ENCODE results near the gene CEMP1.

CEMP1 gene

DNA sequence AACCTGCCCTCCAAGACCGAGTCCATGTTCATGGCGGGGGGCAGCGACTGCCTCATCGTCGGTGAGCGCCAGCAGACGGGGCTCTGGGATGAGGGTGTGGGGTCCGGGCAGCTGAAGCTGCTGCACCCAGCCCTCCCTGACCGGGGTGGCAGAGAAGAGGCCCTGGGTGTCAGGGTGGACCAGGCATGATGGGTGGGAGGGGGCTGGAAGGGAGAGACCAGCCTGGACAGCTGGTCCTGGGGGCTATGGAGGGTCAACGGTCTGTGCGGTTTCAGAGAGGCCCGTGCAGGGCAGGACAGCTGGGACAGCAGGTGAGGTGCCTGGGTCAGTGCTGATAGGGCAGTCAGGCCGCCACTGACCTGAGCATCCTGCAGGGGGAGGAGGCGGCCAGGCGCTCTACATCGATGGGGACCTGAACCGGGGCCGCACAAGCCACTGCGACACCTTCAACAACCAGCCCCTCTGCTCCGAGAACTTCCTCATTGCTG lies 30.7 kb downstream of the CEMP1 start:
- DNase-seq: no peak

DNA sequence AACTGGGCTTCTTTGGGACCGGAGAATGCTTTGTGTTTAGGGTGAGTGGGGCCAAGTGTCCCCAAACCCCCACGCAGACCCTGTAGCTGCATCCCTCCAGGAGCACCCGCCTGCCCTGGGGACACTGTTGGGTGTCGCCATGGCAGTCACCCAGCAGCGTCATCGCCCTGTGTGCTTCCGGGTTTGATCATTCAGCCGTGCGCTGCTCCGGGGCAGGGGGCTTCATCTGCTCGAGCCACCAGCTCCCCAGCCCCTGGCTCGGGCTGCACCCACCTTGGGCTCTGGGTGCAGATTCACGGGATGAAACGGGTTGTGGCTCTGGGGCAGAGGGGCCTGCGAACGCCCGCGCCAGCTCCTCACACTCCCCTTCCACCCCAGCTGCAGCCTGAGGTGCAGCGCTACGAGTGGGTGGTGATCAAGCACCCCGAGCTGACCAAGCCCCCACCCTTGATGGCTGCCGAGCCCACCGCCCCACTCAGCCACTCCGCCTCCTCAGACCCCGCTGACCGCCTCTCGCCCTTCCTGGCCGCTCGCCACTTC lies 31.2 kb downstream of the CEMP1 start:
- DNase-seq: no peak

DNA sequence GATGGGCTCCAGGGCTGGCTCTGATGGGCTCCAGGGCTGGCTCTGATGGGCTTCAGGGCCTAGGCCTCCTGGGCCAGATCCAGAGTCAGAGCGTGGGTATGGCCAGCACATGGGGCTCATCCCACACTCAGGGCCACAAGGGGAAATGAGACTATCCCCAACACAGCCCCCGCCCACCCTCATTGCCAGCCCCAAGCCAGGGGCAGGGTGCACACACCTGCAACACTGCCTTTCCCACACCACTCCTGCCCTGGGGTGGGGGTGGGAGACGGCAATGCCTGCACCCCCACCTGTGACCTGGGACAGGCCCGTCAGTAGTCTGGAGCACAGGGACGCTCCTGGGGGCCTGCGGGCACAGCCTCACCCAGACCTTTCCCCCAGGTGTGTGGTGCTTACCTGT lies 31.8 kb downstream of the CEMP1 start:
- DNase-seq: no peak

DNA sequence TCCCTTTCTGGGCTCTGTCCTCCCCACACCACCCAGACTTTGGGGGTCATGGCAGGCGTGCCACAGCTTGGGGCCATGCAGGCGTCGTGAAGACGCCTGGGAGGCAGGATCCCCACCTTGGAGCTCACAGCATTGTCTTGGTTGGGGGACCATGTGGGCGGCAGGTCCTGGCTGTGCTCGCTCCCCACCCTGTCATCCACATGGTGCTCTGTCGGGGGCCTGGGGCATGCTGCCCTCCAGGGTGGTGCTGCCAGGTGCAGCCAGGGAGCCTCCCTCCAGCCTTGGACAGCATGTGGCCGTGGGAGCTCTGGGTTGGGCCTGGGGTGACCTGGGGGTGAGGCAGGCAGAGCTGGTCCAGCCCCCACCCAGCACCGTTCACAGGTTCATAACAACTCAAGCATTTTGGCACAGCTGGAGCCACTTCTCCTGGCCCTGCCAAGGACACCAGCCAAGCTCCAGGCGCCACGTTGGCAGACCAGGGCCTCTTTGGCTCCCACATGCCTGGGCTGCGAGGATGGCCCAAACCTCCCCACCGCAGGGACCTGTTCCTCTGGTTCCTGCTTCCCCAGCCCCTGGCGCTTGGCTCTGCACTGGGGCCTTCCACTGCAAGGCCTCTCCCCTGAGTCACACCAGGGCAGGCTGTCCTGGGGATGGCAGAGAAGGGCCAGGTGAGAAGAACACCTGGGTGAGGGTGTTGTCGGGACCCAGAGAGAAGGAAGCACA lies 32.5 kb downstream of the CEMP1 start:
- DNase-seq: no peak

DNA sequence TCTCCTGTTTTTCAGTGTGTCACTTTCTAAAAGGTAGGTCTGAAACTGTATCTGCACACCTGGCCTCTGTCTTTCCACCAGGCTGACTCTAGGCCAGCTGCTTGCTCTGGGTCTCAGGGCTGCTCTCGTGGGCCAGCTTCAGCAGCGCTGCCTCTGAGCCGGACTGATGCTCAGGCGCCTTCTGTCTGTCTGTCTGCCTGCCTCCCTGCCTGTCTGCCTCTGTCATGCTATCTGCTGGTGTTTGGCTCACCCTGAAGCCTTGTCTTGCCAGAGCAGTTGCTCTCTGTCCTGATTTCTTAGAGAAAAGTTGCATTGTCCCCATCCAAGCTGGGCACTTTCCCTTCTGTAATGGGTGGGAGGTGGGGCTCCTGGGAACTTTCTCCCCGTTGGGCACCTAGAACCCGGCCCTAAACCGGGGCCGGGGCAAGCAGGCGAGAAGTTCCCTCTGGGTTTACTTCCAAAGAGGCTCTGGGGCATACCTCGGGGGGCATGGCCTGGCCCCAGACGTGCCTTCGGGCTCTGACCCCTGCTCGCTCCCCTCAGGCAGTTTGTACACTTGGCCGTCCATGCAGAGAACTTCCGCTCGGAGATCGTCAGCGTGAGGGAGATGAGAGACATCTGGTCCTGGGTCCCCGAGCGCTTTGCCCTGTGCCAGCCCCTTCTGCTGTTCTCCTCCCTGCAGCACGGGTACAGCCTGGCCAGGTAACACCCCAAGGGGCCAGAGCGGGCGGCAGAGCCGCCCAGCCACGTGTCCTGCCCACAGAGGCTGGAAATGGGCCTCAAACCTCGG lies 33.3 kb downstream of the CEMP1 start:
- no peak for DNase-seq

DNA sequence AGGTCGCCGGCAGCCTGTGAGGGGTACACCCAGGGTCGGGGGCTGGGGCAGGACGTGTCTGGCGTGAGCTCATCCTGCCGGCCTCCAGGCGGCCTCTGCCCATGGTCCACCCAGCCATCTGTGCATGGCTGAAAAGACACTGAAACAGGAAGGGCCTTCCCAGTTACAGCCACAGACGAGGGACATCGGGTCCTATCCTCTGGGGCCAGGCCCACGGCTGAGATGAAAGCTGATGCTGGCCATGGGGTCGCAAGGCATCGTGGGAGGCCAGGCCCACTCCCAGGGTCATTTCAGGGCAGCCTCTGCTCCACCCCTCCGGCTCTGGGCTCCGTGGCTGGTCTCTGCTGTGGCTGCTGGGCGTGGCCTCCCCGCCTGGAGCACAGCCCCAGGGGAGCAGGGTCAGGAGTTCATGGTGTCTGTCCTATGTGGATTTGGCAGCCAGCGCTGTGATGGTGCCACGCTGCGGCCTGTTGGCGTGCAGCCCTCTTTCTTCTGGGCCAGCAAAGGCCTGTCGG lies 34.0 kb downstream of the CEMP1 start:
- DNase-seq: no peak

DNA sequence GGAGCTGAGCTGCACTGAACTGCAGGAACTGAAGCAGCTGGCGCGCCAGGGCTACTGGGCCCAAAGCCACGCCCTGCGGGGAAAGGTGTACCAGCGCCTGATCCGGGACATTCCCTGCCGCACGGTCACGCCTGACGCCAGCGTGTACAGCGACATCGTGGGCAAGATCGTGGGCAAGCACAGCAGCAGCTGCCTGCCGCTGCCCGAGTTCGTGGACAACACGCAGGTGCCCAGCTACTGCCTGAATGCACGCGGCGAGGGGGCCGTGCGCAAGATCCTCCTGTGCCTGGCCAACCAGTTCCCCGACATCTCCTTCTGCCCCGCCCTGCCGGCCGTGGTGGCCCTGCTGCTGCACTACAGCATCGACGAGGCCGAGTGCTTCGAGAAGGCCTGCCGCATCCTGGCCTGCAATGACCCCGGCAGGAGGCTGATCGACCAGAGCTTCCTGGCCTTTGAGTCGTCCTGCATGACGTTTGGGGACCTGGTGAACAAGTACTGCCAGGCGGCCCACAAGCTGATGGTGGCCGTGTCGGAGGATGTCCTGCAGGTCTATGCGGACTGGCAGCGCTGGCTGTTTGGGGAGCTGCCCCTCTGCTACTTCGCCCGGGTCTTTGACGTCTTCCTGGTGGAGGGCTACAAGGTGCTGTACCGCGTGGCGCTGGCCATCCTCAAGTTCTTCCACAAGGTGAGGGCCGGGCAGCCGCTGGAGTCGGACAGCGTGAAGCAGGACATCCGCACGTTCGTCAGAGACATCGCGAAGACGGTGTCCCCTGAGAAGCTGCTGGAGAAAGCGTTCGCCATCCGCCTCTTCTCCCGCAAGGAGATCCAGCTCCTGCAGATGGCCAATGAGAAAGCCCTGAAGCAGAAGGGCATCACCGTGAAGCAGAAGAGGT lies 34.7 kb downstream of the CEMP1 start:
- DNase-seq: no peak

DNA sequence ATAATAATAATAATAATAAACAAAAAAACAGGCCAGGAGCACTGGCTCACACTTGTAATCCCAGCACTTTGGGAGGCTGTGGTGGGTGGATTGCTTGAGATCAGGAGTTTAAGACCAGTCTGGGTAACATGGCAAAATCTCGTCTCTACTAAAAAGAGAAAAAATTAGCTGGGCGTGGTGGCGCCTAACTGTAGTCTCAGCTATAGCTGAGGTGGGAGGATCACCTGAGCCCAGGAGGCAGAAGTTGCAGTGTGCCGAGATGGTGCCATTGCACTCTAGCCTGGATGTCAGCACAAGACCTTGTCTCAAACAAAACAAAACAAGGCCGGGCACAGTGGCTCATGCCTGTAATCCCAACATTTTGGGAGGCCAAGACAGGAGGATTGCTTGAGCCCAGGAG lies 36.2 kb downstream of the CEMP1 start:
- DNase-seq: no peak

DNA sequence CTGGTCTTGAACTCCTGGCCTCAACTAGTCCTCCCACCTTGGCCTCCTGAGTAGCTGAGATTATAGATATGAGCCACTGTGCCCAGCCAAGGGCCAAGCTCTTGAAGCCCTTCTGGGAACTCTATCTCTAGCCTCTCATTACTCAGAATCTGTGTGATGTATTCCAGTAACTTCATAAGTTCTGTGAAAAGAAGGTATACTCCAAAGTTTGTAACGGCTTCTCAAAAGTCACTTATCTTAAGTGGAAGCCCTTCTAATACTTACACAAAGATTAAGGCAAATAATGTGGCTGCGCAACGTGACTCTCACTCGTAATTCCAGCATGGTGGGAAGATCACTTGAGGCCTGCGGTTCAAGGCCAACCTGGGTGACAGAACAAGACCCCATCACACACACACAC lies 36.6 kb downstream of the CEMP1 start:
- DNase-seq: no peak

DNA sequence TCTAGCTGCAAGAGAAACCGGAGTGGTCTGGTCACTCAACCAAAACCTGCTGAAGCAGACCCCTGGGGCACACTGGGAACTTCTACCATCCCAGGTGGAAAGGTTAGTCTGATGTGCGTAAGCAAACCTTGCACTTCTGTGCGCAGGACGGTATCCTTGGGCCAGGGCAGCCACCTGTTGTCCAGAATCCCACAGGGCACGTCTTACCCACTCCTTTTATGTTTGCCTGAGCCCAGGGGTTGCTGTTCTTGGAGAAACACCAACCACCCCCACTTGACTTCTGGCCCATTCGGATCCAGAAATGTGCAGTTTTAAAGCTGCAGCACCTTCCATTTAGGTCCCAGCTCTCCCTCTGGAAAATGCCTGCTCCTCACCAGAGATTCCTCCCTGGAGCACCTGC lies 37.6 kb downstream of the CEMP1 start:
- DNase-seq: no peak

DNA sequence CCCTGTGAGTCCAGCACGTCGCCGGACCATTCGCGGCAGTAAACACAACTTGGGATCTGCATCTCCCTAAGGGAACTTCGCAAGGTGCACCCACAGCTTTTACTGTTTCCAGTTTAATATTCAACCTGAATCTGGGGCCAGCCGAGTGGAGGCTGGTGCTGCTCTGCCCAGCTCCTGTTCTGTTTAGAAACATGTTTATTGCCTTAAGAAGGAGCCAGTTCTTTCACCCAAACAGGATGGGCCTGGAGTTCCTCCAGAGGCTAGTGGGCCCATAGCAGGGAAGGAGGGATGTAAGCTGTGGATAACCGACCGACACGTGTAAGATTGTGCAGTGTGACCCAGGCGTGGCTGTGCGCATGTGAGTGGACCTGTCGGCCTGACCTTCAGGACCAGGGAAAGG lies 38.9 kb downstream of the CEMP1 start:
- no peak for DNase-seq

DNA sequence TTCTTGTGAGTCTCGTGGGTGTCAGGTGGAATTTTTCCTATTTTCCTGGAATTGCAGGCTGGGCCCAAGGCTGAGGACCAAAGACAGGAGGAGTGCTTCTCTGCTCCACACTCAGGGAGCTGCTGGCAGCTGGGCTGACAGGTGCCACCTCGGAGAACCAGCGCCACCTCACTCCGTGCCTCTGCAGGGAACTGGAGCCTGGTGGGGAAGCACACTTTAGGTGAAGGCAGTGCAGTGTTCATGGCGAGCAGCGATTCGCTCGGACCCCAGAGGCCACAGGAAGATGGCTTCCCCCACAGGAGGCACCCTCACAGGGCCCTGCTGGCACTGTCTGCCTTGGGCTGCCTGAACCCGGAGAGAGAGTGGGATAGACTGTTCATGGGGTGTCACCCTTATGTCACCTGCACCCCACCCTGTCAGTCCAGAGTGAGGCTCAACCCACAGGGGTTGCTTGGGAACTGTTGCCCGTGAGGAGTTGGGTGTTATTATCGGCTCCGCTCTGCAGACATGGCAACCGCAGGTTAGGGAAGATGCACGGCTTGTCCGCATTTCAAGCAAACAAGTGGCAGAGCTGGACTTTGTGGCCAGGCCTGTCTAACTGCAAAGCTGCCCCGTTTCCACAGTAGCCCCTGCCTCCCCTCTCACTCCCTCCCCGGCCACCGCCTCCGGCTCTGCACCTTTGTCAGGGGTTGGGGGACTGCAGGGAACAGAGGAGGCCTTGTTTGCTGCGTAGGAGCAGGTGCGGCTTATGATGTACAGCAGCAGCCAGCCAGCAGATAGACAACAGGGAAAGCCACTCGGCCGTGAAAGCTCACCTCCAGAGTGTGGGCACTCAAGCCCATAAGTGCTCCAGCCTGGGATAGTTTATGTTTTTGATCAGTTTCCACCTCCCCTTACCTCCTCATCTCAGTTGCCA lies 40.8 kb downstream of the CEMP1 start:
- DNase-seq: no peak

DNA sequence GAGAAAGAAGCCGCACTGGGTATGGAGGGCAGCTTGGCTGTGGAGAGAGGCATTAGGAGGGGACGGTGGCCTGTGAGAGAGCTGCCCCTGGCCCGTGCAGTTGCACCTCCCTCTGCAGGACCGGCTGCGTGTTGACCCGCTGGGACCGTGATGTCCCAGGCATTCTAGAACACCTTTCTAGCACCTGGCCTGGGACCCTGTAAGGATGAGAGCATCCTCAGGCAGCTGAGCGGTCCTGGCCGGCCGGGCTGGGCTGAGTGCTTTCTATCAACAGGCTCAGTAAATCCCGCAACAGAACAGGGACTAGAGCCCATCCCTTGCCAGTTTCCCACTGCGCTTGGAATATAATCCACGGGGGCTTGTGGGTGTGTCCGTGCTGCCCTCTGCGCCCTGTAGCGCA lies 41.6 kb downstream of the CEMP1 start:
- no peak for DNase-seq

DNA sequence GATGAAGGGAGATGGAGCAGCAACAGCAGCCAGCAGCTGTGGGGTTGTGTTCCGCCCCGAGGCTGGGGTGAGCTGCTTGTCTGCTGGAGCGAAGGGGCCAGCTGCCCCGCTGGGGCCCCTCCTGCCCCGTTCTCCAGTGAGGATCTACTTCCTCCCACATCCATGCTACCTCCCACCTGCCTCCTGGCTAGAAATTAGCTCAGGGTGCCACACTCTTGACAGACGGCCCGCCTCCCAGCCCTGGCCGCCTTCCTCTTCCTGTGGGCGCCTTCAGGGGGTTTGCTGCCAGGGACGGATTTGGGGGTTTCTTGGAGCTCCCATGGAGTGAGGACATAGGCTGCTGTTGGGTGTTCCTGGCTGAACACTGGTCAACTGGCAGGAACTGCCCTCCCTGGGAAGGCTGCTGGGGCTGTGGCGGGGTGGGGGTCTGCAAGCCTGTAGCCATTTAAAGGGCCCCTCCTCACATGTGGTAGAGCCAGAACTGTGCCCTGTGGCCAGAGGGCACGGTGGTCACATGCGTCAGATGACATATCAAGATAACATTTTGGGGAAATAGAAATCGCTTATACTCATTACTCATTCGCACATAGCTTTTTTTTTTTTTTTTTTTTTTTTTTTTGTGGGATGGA lies 43.2 kb downstream of the CEMP1 start:
- no peak for DNase-seq

DNA sequence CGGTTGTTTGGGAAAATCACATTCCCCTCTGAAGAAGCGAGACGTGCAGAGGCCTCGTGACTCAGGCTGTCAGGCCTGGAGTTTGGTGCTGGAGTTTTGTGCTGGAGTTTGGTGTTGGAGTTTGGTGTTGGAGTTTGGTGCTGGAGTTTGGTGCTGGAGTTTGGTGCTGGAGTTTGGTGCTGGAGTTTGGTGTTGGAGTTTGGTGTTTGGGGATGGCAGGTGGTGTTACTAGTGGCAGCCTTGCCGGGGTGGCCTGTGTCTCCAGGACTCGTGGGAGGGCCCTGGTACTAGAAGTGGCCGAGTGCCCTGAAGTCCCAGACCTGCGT lies 43.7 kb downstream of the CEMP1 start:
- no peak for DNase-seq

DNA sequence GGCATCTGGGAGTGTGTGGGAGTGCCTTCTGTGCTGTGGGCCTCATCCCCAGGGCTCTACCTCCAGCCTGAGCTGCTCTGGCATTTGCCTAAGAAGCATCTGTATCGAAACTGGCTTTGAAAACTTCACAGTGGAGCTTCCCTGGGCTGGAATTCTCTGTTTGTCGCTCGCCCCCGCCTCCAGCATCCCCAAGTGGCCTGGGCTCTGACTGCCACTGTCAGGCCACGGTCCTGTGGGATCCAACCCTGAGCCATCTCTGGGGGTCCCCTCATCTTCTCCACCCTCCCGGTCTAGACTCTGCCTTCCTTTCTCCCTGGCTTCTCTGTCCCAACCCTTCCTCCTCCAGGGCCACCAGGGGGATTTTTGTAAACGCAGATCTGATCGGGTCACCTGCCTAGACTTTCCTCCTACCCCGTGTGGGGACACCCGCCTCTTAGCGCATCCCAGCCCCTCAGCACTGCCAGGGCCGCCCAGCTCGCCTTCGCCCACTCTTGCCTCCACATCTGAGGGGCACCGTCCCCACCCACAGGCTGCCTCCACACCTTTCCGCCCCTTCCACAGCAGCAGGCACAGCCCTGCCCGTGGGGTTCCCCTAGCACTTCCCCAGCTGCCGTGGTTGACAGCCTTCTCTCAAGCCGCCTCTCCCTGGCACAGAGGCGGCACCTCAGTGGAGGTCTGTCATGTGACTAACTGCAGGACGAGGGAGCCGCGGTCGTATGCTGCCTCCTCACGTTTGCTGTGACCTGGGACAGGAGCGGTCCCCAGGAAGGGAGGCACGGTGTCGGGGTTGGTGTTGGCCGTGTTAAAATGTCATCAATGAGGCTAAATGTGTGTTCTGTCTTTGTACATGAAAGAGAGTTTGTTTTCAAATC lies 44.3 kb downstream of the CEMP1 start:
- no peak for DNase-seq

DNA sequence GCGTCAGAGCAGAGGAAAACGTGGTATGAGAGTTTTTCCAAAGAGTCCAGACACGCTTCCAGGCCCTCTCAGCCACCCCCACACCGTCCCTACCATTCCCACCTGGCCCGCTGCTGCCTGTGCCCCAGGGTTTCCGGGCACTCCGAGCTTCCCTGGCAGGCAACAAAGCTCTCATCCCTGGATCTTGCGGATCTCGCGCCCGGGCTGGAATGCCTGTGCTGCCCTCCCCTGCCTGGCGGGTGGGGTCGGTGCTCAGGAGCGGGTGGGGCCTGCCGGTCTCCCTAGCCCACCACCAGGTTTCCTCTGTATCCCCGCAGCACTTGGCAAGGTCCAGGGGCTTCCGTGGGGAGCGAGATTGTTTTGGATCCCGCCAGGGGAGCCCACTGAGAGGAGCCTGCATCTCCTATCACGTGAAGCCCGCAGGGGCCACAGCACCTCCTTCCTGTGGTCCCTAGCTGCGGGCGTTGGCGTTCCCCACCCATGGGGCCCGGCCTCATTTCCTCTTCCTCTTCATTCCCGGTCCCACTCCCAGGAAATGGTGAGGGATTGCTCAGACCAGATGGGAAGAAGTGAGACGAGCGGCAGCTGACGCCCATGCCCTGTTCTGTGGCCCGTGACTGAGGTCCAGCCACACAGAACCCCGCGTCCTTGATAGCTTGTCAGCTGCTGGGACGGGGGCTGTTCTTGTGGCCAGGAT lies 45.2 kb downstream of the CEMP1 start:
- no peak for DNase-seq

DNA sequence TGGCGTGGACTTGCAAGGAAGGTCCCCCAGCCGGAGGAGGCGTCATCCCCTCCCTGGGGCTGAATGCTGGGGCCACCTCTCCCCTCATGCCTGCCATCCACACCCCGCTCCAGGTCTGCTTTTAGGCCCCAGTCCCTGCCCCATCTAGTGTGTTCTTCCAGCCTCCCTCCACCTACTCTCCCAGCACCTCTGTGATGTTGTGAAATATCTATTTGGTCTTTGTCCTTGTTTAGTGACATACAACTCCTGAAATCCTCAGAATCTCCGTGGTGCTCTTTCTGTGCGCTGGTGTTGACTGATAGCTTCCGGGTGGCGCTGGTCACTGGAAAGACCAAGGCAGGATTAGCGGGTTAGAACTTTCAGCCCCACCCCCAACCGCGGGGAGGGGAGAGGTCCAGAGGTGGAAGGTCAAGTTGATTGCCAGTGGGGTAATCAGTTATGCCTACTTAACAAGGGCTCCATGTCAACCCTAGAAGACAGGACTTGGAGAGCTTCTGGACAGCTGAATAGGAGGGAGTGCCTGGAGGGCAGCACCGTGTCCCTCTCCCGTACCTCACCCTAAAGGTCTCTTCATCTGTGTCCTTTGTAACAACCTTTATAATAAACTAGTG lies 46.2 kb downstream of the CEMP1 start:
- no peak for DNase-seq

Data from T1000 (cell line).